Activated CD8-positive, alpha-beta memory T cell treated with anti-CD3 and anti-CD28 coated beads, Interleukin-2, amount 50 U/mL, for 1 hour (primary cell): ENCODE results near the gene TFAP2C.
"Not testable (repeated sequence)": the region's sequence is repeated elsewhere in the genome, so short reads cannot be mapped to it uniquely, and the experiment has no call there.

Experiments used
- DNase-seq: peaks from one replicate; pipeline ENCODE4 v3.0.0-alpha.2; 2020; ENCODE audit errors: extremely low read depth

Gene TFAP2C

DNA sequence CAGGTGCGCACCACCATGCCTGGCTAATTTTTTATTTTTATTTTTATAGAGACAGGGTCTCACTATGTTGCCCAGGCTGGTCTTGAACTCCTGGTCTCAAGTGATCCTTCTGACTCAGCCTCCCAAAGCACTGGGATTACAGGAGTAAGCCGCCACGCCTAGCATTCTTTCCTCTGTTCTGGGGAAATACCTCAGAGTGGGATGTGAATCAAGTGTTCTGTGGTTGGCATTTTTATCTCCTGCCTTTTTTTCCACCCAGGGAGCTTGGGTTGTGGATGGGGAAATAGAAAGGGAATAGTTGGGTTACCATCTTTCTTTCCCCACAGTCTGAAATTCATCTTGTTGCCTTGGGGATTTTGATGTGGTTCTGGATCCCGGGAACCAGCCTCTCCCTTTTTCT lies 24.1 kb downstream of the TFAP2C start:
- no peak for DNase-seq

- DNase-seq = no peak
Observed at GRCh38 chr20:56656632-56657031, 27.5 kb downstream of the TFAP2C start.

DNA sequence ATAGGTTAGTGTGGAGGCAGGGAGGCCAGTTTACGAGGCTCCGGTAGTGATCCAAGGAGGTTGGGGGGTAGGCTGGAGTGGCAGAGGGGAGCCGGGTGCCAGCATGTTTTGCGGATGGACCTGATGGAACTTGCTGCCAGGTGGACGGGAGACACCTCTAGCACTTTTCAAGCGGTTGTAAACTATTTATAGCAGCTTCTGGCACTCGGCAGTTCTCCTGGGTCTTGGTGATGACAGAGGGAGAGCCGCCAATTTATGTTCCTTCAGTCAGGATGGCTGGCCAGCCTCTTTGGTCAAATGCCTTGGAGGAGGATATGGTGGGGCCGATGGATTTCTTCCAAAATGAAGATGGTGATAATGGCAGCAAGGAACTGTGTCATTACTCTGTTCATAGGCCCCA lies 28.8 kb downstream of the TFAP2C start:
- DNase-seq = no peak

GRCh38 chr20:56658341-56658947 lies 29.3 kb downstream of the TFAP2C start:
- not testable (repeated sequence) for DNase-seq

DNA sequence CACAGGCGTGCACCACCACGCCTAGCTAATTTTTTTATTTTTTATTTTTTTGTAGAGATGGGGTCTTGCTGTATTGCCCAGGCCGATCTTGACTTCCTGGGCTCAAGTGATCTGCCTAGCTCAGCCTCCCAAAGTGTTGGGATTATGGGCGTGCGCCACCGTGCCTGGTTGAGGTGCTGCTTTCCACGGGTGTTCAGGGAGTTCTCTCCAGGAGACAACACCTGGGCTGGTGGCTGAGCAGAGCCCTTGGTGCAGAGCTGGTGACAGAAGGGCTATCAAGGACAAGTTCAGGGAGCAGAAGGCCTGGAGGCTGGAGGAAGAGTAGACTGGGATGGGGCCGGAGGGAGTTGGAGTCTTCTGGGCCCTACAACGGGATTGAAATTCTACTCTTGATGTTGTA lies 34.6 kb downstream of the TFAP2C start:
- DNase-seq = no peak

DNA sequence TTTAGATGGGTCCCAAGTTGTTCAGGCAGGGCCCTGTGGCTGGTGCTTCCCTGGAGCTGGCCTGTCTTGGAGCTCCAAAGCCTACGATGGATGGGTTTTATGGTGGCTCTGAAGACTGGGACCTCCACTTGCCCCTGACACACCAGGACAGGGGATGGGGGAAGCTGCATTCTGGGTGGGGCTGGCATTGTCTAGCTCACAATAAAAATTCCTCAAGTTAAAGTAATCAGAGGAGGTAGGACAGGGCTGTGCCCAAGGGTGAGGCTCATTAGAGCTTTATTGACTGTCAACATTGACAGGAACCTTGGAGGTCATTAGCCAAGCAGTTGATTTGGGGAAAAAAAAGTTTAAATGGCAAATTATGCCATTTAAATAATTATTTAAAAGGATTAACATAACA lies 35.7 kb downstream of the TFAP2C start:
- DNase-seq = no peak

GRCh38 chr20:56665806-56666205 lies 36.7 kb downstream of the TFAP2C start:
- DNase-seq = no peak

- DNase-seq = no peak
Observed at GRCh38 chr20:56673450-56673849, 44.3 kb downstream of the TFAP2C start.

DNA sequence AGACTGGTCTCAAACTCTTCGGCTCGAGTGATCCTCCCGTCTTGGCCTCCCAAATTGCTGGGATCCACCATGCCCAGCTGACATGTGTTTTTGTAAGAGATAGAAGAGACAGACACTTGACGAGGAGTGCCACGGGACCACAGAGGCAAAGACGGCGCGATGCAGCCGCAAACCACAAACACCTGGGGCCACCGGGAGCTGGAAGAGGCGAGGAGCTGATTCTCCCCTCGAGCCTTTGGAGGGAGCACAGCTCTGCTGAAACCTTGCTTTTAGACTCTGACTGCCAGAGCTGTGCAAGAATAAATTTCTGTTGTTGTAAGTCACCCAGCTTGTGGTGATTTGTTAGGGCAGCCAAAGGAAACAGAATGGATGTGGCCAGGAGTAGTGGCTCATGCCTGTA lies 46.9 kb downstream of the TFAP2C start:
- DNase-seq = no peak

GRCh38 chr20:56676679-56677078 lies 47.6 kb downstream of the TFAP2C start:
- no peak for DNase-seq

DNA sequence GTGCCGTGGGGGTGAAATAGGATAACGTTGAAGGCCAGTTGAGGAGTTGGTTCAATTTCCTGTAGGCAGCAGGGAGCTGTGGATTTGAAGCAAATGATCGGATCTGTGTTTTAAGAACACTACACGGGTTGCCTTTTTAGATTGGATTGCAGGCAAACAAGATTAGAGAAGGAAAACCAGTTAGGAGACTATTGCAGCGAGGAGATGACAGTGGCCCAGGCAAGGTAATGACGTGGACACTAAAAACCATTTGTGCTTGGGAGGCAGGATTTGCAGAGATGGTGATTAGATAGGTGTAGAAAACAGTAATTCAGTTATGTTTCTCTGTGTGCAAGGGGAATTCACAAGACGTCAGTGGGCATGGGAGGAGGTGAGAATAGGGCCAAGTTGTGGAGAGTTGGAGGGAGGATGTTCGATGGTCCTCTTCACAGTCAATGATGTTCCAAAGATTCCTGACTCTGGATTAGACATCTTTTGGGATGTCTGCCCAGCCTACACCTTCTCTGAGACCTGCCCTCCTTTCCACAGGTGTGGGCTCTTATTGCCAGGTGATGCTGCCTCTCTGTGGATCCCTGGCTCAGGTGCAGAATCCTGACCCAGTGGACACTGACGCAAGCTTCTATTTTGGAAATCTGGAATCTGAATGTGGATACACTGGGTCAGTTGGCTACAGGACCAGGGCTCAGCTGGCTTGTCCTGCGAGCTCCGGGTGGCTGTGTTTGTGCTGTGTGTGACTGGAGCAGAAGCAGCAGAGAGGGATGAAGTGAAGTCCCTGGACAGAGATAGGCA lies 54.2 kb downstream of the TFAP2C start:
- DNase-seq = no peak

- no peak for DNase-seq
Observed at GRCh38 chr20:56685879-56686278, 56.8 kb downstream of the TFAP2C start.

GRCh38 chr20:56687061-56687460 lies 58.0 kb downstream of the TFAP2C start:
- no peak for DNase-seq

- no peak for DNase-seq
Observed at GRCh38 chr20:56688106-56688505, 59.0 kb downstream of the TFAP2C start.
